Activated T-helper 2 cell treated with anti-CD3 and anti-CD28 coated beads, Interferon-gamma antibody, Interleukin-2, Interleukin-4, amounts not matched to agents 10 μg/mL and 5 μg/mL and 100 μg/mL, durations not matched to agents 14 hours and 24 hours and 36 hours (primary cell): ENCODE results near the gene MTCH1. TPM values are rescaled to one million over a fixed set of nuclear protein-coding genes. Genes with fewer than 3 reads are reported as not detected.

ENCODE experiments used
- DNase-seq: peaks from one replicate; pipeline ENCODE4 v3.0.0; 2021; ENCODE audit warnings: low spot score
- H3K27ac Mint-ChIP-seq: one replicate; pipeline ENCODE4 v1.8.0; 2021; ENCODE audit warnings: mixed read lengths
- H3K27me3 Mint-ChIP-seq: one replicate; pipeline ENCODE4 v1.8.0; 2021; ENCODE audit warnings: low read depth, mixed read lengths
- H3K36me3 Mint-ChIP-seq: one replicate; pipeline ENCODE4 v1.8.0; 2021; ENCODE audit warnings: low read depth, mixed read lengths
- H3K4me1 Mint-ChIP-seq: one replicate; pipeline ENCODE4 v1.8.0; 2021; ENCODE audit warnings: low read depth, mixed read lengths
- H3K4me3 Mint-ChIP-seq: one replicate; pipeline ENCODE4 v1.8.0; 2021; ENCODE audit warnings: low read depth, mild to moderate bottlenecking, moderate library complexity, mixed read lengths
- H3K9me3 Mint-ChIP-seq: one replicate; pipeline ENCODE4 v1.8.0; 2021; ENCODE audit warnings: mixed read lengths
- intact Hi-C: fragments of 100-400 bp; cut with micrococcal nuclease; formaldehyde crosslinking; loops from one replicate; pipeline ENCODE4 v1.15.1; 2023
- total RNA-seq: library from RNA; stranded (reverse); gene quantifications from 2 replicates; pipeline ENCODE4 v1.2.3, GENCODE V29; 2022

The MTCH1 gene
- total RNA-seq, 1 donor from 2014 or later: 117 TPM

DNA sequence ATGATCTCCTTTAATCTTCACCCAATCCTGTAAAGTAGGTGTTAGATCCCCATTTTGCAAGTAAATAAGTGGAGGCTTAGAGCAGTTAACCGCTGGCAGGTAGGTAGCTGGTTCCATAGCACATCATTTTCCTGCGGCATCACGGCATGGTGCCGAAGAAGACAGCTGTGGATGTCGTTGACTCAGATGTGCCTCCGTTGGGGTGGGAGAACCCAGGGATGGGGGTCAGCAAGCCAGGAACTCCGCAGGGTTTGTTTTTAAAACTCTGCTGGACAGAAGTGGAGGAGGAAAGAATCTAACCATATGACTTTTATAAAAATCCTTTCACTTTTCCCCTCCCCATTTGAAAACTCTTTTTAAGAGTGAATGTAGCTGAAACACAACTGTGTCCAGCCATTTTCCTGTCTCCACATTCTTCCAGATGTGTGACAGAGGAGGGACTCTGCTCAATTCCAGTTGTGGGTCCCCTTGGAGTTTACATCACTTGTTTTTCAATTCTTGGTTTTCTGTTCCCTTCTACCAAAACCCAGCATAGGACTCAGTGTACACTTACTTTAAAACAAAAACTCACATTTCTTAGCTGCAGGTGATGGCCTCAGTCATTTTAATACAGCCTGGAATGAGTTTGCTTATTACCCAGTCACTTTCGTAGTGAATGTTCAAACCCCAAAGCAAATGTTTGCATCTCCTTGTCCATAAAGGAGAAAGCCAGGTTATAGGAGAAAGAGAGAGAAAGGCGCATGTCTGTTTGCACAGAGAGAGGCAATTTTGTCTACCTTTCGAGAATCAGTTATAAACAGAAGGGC is 59.1 kb downstream of the MTCH1 start:
- H3K27ac Mint-ChIP-seq: no peak overlapping the region
- H3K27me3 Mint-ChIP-seq: no peaks in the 10 kb centered on the region
- intact Hi-C loops: no loop called here
- no peaks in the 10 kb centered on the region for H3K9me3 Mint-ChIP-seq
- DNase-seq: no peak
- H3K4me1 Mint-ChIP-seq: peaks cover 33% of the 10 kb centered on the region
- H3K36me3 Mint-ChIP-seq: peaks cover 30% of the 10 kb centered on the region
- no peak overlapping the region for H3K4me3 Mint-ChIP-seq

DNA sequence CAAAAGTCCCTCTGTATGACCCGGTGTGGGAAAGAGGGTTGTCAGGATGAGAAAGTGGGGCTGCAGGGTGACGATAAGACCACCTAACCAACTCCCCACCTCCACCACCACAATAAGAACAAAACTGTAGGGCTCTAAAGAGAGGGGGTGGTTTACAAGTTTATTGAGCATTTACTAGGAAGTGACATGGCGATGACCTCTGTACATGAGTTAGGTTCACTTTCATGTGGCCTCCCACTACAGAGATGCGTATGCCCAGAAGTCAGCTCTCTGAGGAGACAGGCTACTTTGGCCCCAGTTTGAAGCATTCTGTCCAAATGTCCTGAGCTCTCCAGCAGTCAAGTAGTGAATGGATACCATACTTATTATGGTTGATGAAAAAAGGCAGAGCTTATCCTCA is 60.2 kb downstream of the MTCH1 start:
- no peaks in the 10 kb centered on the region for H3K9me3 Mint-ChIP-seq
- peak overlapping the region; percentile 75 for H3K27ac Mint-ChIP-seq
- H3K36me3 Mint-ChIP-seq: peaks cover 40% of the 10 kb centered on the region
- no peak for DNase-seq
- peaks cover 33% of the 10 kb centered on the region for H3K4me1 Mint-ChIP-seq
- H3K4me3 Mint-ChIP-seq: no peak overlapping the region
- intact Hi-C loops: loop anchor here (1.0 kb wide), 1 partner anchor 13 kb away; no protein-coding TSS in a partner anchor
- H3K27me3 Mint-ChIP-seq: no peaks in the 10 kb centered on the region

DNA sequence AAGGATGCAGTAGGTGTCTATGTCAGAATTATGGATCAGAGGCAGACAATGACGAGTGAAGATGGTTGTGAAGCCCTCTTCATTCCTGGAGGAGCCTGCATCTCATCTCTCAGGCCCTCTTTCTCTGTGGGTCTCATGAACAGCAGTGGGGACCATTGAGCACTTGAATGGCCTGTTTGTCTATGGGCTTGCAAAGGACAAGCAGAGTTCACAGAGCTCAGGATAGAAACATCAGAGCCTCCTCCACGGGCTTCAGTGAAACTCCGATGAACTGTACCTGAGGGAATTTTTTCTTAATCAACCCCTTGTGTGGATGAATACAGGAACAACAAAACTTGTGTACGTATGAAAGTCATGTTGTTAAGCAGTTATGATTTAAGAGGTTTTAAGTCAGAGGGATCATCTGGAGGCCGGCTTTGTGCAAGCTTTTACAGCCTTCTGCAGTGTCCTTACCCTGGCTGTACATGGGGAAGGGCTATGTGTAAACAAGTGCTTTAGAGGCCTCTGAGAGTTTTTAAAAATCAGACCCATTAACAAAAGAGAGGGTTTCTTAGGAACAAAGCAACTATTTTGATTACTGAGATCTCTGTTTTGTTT is 61.1 kb downstream of the MTCH1 start:
- Mint-ChIP-seq H3K27me3 (no peaks in the 10 kb centered on the region), H3K27ac (peak overlapping the region; percentile 65), H3K36me3 (peaks cover 47% of the 10 kb centered on the region), H3K4me3 (no peak overlapping the region), H3K4me1 (peaks cover 33% of the 10 kb centered on the region), H3K9me3 (no peaks in the 10 kb centered on the region)
- intact Hi-C loops: loop anchor here (1.0 kb wide), 1 partner anchor 12 kb away; no protein-coding TSS in a partner anchor
- no peak for DNase-seq

DNA sequence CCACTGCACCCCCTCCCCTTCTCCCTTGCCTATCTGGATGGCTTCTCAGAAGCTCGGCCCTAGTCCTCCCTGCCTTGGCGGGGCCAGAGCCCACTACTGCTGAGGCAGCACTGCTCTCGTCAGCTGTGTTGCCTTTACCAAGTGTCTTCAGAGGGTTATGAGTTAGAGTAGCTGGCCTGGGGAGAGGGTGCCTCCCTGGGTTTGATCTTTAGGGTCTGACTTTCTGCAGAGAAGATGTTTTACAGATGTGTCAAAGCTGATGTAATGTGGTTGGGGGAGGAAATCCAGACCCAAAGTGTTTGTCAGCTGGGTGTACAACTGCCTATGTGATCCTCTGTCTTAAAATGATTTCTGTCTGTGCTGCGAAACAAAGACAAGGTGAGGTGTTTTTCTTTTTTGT is 61.9 kb downstream of the MTCH1 start:
- peaks cover 53% of the 10 kb centered on the region for H3K36me3 Mint-ChIP-seq
- intact Hi-C loops: no loop called here
- H3K27ac Mint-ChIP-seq: no peak overlapping the region
- no peak overlapping the region for H3K4me3 Mint-ChIP-seq
- no peaks in the 10 kb centered on the region for H3K27me3 Mint-ChIP-seq
- peaks cover 35% of the 10 kb centered on the region for H3K4me1 Mint-ChIP-seq
- no peaks in the 10 kb centered on the region for H3K9me3 Mint-ChIP-seq
- no peak for DNase-seq

DNA sequence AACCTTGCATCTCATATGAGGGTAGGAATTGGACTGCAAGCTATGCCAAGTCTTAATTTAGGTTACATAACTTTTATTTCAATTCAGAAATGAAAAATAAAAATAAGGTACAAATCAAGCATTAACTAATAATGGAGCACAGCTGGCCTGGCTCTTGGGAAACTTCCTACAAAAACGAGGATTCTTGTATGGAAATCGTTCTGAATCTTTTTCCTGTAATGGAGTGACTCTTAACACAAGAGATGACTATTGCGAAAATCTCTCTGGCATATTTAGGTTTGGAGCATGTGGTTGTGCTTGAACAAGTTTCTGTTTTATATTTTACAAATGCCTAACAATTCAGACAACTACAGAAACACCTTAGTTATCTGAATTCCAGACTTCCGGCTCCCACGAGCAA is 65.5 kb downstream of the MTCH1 start:
- peaks cover 30% of the 10 kb centered on the region for H3K4me1 Mint-ChIP-seq
- intact Hi-C loops: no loop called here
- no peak overlapping the region for H3K4me3 Mint-ChIP-seq
- no peaks in the 10 kb centered on the region for H3K9me3 Mint-ChIP-seq
- H3K27me3 Mint-ChIP-seq: no peaks in the 10 kb centered on the region
- DNase-seq: no peak
- H3K36me3 Mint-ChIP-seq: peaks cover 81% of the 10 kb centered on the region
- H3K27ac Mint-ChIP-seq: no peak overlapping the region

DNA sequence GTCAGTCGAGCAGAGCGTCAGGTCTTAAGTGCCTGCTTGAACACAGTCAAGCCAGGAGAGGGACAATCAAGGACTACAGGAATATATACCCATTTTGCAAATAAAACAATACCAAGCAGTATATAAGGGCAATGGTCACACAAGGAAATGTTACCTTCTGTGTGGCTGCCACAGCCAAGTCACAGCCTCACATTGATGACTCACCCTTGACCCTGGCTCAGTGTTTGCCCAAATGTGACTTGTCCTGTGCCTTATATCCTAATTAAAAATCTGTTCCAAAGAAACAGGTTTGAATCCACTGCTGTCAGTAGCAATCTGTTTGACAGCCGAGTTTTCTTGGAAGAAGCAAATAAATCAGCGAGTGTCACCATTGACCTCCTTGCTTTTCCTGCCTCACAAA is 65.9 kb downstream of the MTCH1 start:
- H3K9me3 Mint-ChIP-seq: no peaks in the 10 kb centered on the region
- peaks cover 81% of the 10 kb centered on the region for H3K36me3 Mint-ChIP-seq
- H3K4me3 Mint-ChIP-seq: no peak overlapping the region

More for the DNA sequence above, 65.9 kb downstream of the MTCH1 start:
- intact Hi-C loops: no loop called here
- DNase-seq: no peak
- Mint-ChIP-seq H3K27me3 (no peaks in the 10 kb centered on the region), H3K4me1 (peaks cover 27% of the 10 kb centered on the region), H3K27ac (no peak overlapping the region)

Other genes with a start within 250 kb of the MTCH1 start
- gene CPNE5, start 146.8 kb downstream of the MTCH1 start, total RNA-seq: 2.0 and 2.1 TPM in 2 replicates
- 52.4 and 54.8 TPM in 2 replicates for gene PPIL1, start 111.4 kb downstream of the MTCH1 start, total RNA-seq
- gene C6orf89, start 100.2 kb downstream of the MTCH1 start, total RNA-seq: 28.4 and 29.9 TPM in 2 replicates
- not detected in 2 replicates for gene PI16, start 31.5 kb downstream of the MTCH1 start, total RNA-seq
- gene FGD2, start 19.5 kb upstream of the MTCH1 start, total RNA-seq: 0.64 and 0.87 TPM in 2 replicates
- gene PIM1, start 184.0 kb upstream of the MTCH1 start, total RNA-seq: 151 and 161 TPM in 2 replicates